ENCODE data around the gene LTC4S.

The LTC4S gene

DNA sequence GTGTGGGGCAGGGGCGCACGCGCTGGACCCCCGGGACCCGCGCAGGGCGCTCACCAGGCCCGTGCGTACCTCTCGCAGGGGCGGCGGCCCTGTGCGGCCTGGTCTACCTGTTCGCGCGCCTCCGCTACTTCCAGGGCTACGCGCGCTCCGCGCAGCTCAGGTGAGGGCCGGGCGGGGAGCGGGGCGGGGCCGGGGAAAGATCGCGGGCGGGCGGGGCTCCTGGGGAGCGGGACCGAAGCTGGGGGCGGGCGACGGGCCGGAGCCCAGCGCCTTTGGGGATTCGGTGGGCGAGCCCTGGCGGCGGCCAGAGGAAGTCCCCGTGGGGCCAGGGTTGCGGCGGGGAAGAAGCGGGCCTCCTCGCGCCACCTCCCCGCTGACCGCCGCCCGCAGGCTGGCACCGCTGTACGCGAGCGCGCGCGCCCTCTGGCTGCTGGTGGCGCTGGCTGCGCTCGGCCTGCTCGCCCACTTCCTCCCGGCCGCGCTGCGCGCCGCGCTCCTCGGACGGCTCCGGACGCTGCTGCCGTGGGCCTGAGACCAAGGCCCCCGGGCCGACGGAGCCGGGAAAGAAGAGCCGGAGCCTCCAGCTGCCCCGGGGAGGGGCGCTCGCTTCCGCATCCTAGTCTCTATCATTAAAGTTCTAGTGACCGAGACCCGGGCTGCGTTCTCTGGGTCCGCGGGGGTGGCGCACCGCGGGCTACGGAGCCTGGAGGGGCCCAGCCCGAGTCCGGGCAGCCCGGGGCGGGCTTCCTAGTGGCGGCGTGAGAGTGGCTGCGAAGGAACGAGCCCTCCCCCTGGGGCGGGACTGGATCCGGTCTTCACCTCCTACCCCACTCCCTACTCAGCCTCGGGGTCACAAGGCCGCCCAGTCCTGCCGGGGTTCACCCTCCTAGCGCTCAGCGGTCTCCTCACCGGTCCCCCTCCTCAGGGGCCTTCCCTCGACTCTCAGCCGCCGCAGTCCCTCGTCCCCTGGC is 2.4 kb downstream of the LTC4S start:
- peak; percentile 61 for DNase-seq

- DNase-seq = no peak
Observed at GRCh38 chr5:179796877-179797608, 3.3 kb downstream of the LTC4S start.

DNA sequence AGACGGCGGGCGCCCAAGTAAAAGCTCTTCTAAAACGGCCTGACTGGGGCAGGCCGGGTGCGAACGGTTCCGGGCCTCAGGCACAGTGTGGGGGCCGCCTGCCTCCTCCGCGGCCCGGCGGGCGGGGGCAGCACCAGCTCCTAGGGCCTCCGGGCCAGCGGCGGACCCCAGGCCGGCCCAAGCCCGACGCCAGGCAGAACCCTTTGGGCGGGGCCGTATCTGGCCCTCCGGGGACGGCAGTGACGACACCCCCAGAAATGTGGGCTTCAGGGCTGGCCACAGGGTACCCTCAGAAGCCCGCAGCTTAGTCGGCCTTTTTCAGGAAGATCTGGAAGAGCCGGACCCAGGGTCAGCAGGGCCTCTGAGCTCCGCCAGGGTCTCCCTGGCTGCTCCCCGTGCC is 4.0 kb downstream of the LTC4S start:
- no peak for DNase-seq

- no peak for DNase-seq
Observed at GRCh38 chr5:179798144-179798770, 4.5 kb downstream of the LTC4S start.

GRCh38 chr5:179798771-179799643 is 5.2 kb downstream of the LTC4S start:
- no peak for DNase-seq

GRCh38 chr5:179799644-179799973 is 5.8 kb downstream of the LTC4S start:
- DNase-seq = no peak

GRCh38 chr5:179800071-179800695 is 6.4 kb downstream of the LTC4S start:
- no peak for DNase-seq

DNA sequence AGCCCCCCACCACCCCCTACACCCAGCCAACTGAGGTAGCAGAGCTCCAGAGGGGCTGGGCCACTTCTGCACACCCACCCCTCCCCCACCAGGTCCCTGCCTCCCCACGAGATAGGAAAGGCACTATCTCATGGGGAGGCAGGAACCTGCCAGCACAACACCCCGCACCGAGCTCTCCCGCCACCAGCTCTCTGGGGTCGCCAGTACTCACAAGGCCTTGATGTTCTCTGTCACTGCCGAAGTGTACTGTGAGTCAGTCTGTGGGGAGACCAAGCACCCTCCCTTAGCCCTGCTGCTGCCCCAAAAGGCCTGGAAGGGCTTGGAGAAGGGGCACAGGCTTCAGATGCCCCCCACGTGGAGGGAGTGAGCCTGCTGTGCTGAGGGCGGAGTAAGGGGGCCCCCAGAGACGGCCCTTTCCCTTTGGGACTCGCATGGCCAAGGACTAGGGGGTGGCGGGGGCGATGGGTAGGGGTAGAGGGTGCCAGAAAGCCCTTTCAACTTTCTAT is 7.0 kb downstream of the LTC4S start:
- no peak for DNase-seq

GRCh38 chr5:179801304-179802206 is 7.8 kb downstream of the LTC4S start:
- DNase-seq = peak; percentile 78

GRCh38 chr5:179802207-179802883 is 8.6 kb downstream of the LTC4S start:
- no peak for DNase-seq

DNA sequence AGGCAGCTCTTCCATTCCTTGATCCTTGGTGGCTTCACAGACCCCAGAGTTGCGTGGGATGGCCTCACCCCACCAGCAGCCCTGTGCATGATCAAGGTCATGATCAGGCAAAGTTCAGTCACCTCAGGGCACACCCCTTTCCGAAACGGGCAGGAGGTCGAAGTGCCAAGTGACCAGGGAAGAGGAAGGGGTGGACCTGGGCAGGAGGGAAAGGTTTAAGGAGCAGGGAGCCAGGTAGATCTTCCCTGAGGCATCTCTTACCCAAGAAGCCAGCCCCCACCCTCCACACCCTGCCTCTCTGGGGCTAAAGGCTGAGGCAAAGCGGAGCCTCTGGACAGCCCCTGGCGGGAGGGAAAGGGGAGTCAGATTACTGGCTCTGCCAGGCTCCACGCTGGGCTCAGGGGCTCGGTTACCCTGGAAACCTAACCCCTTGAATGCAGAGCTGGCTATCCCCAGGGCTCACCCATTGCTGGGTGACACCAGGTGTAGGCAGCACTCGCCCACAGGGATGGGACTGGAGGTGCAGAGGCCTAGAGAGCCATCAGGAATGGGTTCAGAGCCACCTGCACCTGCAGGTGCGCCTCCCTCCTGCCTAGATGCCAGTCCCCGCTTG is 9.3 kb downstream of the LTC4S start:
- DNase-seq = no peak

DNA sequence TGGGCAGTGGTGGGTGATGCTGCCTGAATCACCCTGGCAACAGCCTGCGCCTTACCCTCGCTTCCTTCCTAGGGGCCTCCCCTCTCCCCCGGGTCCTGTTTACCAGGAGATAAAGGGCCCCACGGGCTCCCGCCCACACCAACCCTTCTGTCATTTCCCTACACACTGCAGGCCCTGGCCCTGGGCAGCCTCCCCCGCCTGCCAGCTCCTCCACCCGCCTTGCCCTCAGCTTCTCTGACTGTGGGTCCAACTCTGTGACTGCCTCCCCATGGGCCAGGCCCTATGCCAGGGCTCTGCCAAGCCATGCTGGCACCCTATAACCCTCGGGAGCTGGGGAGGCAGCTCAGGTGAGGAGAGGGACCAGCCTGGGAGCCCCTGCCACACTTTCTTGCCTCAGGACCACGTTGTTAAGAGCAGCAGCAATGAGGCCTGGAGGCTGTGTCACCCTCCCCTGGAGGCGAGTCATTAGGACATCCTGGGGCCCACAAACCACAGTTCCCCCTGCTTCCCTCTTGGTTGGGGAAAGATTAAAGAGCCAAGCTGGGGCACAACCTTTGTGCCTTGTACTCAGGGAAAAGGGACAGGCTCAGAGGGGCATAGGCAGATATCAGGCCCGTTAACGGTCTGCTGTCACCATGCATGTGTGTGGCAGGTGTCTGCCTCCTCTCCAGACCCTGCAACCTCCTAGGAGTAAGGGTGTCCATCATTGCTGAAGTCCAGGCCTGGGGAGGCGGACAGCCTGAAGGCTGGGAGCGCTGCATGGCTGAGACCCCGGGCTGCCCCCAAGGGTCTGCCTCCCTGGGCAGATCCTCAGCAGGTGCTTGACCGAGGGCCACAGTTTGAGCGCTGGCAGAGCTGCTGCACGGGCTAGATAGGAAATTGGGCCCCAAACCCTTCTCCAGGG is 10.1 kb downstream of the LTC4S start:
- no peak for DNase-seq

DNA sequence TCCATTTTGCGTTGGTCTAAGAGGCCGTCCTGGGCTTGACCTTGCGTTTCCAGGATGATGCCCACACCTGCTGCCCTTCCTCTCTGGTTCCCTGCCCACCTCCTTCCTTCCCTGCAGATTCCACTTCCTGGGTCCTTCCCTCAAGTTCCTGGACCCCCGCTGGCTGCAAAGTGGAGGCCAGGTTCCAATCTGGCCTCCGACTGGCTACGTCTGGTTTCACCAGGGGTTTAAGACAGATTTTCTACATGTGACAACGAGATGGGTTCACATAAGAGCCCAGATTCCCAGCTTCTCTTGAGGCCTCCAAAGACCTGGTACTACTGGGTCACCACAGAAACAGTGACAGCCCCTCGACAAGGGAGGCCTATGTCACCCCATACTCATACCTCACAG is 10.8 kb downstream of the LTC4S start:
- DNase-seq = no peak

DNA sequence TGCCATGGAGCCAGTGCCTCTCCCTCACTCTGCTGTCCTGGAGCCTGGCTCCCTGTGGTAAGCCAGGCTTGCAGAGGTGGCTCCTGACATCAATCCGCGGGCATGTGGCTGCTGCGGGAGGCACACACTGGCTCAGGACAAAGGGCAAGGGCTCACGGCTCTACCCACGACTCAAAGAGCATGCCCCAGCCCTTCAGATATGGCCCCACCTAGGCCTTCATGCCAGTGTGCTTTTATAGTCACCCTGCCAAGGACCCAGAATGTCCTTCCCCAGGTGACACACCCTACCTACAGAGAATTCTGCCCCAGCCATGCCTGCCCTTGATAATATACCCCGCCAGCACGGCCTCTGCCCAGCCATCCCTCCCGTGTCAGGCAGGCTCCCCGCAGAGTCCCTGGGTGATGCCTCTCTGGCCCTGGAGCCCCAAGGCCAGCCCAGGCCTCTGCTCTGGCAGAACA is 11.3 kb downstream of the LTC4S start:
- no peak for DNase-seq

DNA sequence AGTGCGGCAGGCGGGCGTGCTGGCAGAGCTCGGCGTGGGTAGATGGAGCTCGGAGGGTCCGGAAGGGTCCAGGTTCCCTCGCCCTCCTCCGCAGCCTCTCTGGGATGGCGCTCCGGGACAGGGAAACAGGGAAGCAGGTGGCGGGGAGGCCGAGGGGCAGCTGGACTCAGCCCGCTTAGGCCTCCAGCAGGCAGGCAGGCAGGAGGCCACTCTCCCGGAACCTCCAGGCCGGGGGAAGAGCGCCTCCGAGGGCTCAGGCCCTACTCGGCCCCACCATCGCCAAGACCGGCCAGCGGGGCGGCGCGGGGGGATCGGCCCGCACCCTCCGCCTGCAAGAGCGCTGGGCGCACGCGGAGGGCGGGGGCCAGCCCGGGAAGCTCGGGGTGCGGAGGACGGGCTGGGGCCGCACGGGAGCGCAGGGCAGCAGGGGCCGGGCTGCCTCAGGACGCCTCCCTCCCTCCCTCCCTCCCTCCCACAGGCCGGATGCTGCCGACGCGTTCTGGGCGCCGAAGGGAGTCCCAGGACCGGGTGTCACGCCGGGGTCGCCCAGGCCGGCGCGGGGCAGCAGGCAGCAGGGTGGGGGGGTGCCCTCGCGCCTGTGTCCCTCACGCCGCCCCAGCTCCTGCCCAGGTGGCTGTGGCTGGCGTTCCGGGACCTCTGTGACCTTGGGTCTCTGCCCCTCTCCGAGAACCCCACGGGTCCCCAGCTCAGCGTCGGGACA is 11.9 kb downstream of the LTC4S start:
- DNase-seq = no peak

GRCh38 chr5:179806250-179807048 is 12.7 kb downstream of the LTC4S start, which contains the start of gene MGAT4B:
Gene MGAT4B, minus strand, starts transcription at chr5:179806866. Its CDS starts 283 bp downstream, at chr5:179806583.
- DNase-seq = no peak

Data from T-helper 9 cell (primary cell).